ENCODE data around the gene PDSS2.

PDSS2 gene

GRCh38 chr6:107345393-107345792 is 114.0 kb downstream of the PDSS2 start:
- TF ChIP-seq ZFX (IDR thresholded peaks at IDR 0.05; ENCODE audit: borderline replicate concordance) (no peak), CTCF (IDR thresholded peaks at IDR 0.05) (no peak)
- H3K27ac ChIP-seq = no peak overlapping the region

- TF ChIP-seq ZFX (IDR thresholded peaks at IDR 0.05; ENCODE audit: borderline replicate concordance) (no peak), CTCF (IDR thresholded peaks at IDR 0.05) (no peak)
- no peak overlapping the region for H3K27ac ChIP-seq
Observed at GRCh38 chr6:107344981-107345380, 114.4 kb downstream of the PDSS2 start.

- no peak overlapping the region for H3K27ac ChIP-seq
- no peak for TF ChIP-seq ZFX (IDR thresholded peaks at IDR 0.05; ENCODE audit: borderline replicate concordance)
- no peak for TF ChIP-seq CTCF (IDR thresholded peaks at IDR 0.05)
Observed at GRCh38 chr6:107344383-107344782, 115.0 kb downstream of the PDSS2 start.

- no peak for TF ChIP-seq CTCF (IDR thresholded peaks at IDR 0.05)
- no peak for TF ChIP-seq ZFX (IDR thresholded peaks at IDR 0.05; ENCODE audit: borderline replicate concordance)
- no peak overlapping the region for H3K27ac ChIP-seq
Observed at GRCh38 chr6:107342144-107342543, 117.2 kb downstream of the PDSS2 start.

GRCh38 chr6:107340881-107341280 is 118.5 kb downstream of the PDSS2 start:
- no peak overlapping the region for H3K27ac ChIP-seq
- TF ChIP-seq ZFX (IDR thresholded peaks at IDR 0.05; ENCODE audit: borderline replicate concordance) = no peak
- TF ChIP-seq CTCF (IDR thresholded peaks at IDR 0.05) = no peak

GRCh38 chr6:107337191-107337741 is 122.1 kb downstream of the PDSS2 start:
- H3K27ac ChIP-seq = no peak overlapping the region
- TF ChIP-seq CTCF (IDR thresholded peaks at IDR 0.05) = no peak
- TF ChIP-seq ZFX (IDR thresholded peaks at IDR 0.05; ENCODE audit: borderline replicate concordance) = no peak

- no peak overlapping the region for H3K27ac ChIP-seq
- TF ChIP-seq ZFX (IDR thresholded peaks at IDR 0.05; ENCODE audit: borderline replicate concordance) = no peak
- no peak for TF ChIP-seq CTCF (IDR thresholded peaks at IDR 0.05)
Observed at GRCh38 chr6:107334026-107334425, 125.3 kb downstream of the PDSS2 start.

All from 22Rv1 (cell line).